Liver (tissue), 9 donors: Measurements from ENCODE around the gene PGA3. TPM values are rescaled to one million over a fixed set of nuclear protein-coding genes. Genes with fewer than 3 reads are reported as not detected.

Experiments used
- DNase-seq: peaks from one replicate; pipeline ENCODE4 v3.0.0-alpha.2; 2017; ENCODE audit warnings: low spot score
- H3K27ac ChIP-seq, 2 donors: one replicate each; pipeline ENCODE4 v1.7.0; 2013; ENCODE audit warnings: inconsistent platforms in 2 of 2, low read length in 2 of 2, control low read depth in 1 of 2, low read depth in 1 of 2, mild to moderate bottlenecking in 1 of 2
- H3K27me3 ChIP-seq, 4 donors: one replicate each; pipeline versions ENCODE4 v1.6.1 to v1.7.0; 2013; ENCODE audit warnings: low read length in 3 of 4, inconsistent platforms in 1 of 4, mild to moderate bottlenecking in 1 of 4, moderate library complexity in 1 of 4; ENCODE audit not compliant: control insufficient read depth in 4 of 4, insufficient read depth in 4 of 4
- H3K36me3 ChIP-seq, 4 donors: one replicate each; pipeline versions ENCODE4 v1.6.1 to v1.7.0; 2013; ENCODE audit warnings: low read length in 3 of 4, mild to moderate bottlenecking in 3 of 4, low read depth in 1 of 4, moderate library complexity in 1 of 4; ENCODE audit not compliant: control insufficient read depth in 4 of 4, insufficient read depth in 3 of 4
- H3K4me1 ChIP-seq, 4 donors: one replicate each; pipeline versions ENCODE4 v1.6.1 to v1.7.0; 2013; ENCODE audit warnings: low read length in 3 of 4, mild to moderate bottlenecking in 3 of 4, moderate library complexity in 1 of 4; ENCODE audit not compliant: control insufficient read depth in 4 of 4, insufficient read depth in 4 of 4
- H3K4me3 ChIP-seq, 3 donors: one replicate each; pipeline versions ENCODE4 v1.6.1 to v1.7.0; 2013; ENCODE audit warnings: low read length in 3 of 3, control low read depth in 1 of 3, low read depth in 1 of 3, mild to moderate bottlenecking in 1 of 3
- H3K9ac ChIP-seq, 2 donors: one replicate each; pipeline ENCODE4 v1.7.0; 2013; ENCODE audit warnings: low read length in 2 of 2, mild to moderate bottlenecking in 2 of 2, moderate library complexity in 2 of 2, control low read depth in 1 of 2, low read depth in 1 of 2
- H3K9me3 ChIP-seq, 4 donors: one replicate each; pipeline versions ENCODE4 v1.6.1 to v1.7.0; 2013; ENCODE audit warnings: low read length in 3 of 4; ENCODE audit not compliant: control insufficient read depth in 4 of 4
- CTCF ChIP-seq: fragments of 150-350 bp; IDR thresholded peaks from 2 replicates; pipeline ENCODE4 v1.5.1; 2017; ENCODE audit warnings: improper control_type of control experiment, low read depth, low read length; ENCODE audit not compliant: missing input control
- EGR1 ChIP-seq, 2 donors: IDR thresholded peaks; 2 replicates each; pipeline ENCODE4 v1.6.1; 2016 to 2018; ENCODE audit warnings: antibody characterized with exemption in 2 of 2, low read depth in 2 of 2
- FOXA1 ChIP-seq: IDR thresholded peaks from 2 replicates; pipeline ENCODE4 v1.6.1; 2016; ENCODE audit warnings: antibody characterized with exemption
- FOXA2 ChIP-seq: IDR thresholded peaks from 2 replicates; pipeline ENCODE4 v1.6.1; 2016; ENCODE audit warnings: antibody characterized with exemption
- GABPA ChIP-seq, 2 donors: IDR thresholded peaks in 1 of 2; conservative IDR thresholded peaks in 1 of 2; 2 replicates each; pipeline ENCODE4 v1.6.1; 2016; ENCODE audit warnings: antibody characterized with exemption in 2 of 2, mild to moderate bottlenecking in 1 of 2, moderate library complexity in 1 of 2
- HNF4A ChIP-seq, 2 donors: conservative IDR thresholded peaks; 2 replicates each; pipeline ENCODE4 v1.6.1; 2016; ENCODE audit warnings: antibody characterized with exemption in 2 of 2, mild to moderate bottlenecking in 2 of 2
- HNF4G ChIP-seq: IDR thresholded peaks from 2 replicates; pipeline ENCODE4 v1.6.1; 2016; ENCODE audit warnings: antibody characterized with exemption
- JUND ChIP-seq, 2 donors: IDR thresholded peaks; 2 replicates each; pipeline ENCODE4 v1.6.1; 2016; ENCODE audit warnings: antibody characterized with exemption in 2 of 2
- NR2F2 ChIP-seq: IDR thresholded peaks from 2 replicates; pipeline ENCODE4 v1.6.1; 2016; ENCODE audit warnings: antibody characterized with exemption
- RAD21 ChIP-seq, 2 donors: IDR thresholded peaks; 2 replicates each; pipeline ENCODE4 v1.6.1; 2016; ENCODE audit warnings: antibody characterized with exemption in 2 of 2, mild to moderate bottlenecking in 2 of 2
- RXRA ChIP-seq, 2 donors: IDR thresholded peaks; 2 replicates each; pipeline ENCODE4 v1.6.1; 2017 to 2018; ENCODE audit warnings: antibody characterized with exemption in 2 of 2, mild to moderate bottlenecking in 1 of 2
- SP1 ChIP-seq: IDR thresholded peaks from 2 replicates; pipeline ENCODE4 v1.6.1; 2018; ENCODE audit warnings: antibody characterized with exemption, mild to moderate bottlenecking
- TAF1 ChIP-seq: conservative IDR thresholded peaks from 2 replicates; pipeline ENCODE4 v1.6.1; 2016; ENCODE audit warnings: antibody characterized with exemption, mild to moderate bottlenecking
- YY1 ChIP-seq: IDR thresholded peaks from 2 replicates; pipeline ENCODE4 v1.6.1; 2016; ENCODE audit warnings: antibody characterized with exemption, mild to moderate bottlenecking
- WGBS: extraction: QIAGEN DNeasy Blood & Tissue Kit; methylation state at CpG from one replicate; pipeline ENCODE4 v1.1.7; 2013; 5-methylcytosine and 5-hydroxymethylcytosine counted together
- polyA plus RNA-seq, 2 donors: library from polyadenylated mRNA; stranded (reverse) in 1 of 2; unstranded in 1 of 2; fragments of 200-250 nt in 1 of 2; fragments of >200 nt in 1 of 2; fragmentation: Nextera tagmentation in 1 of 2; extraction: Ambion mirVana in 1 of 2; gene quantifications; one replicate each; pipeline versions ENCODE4 v1.2.1 to v1.2.3, GENCODE V29; 2013 to 2015
- total RNA-seq, 2 donors: library from RNA; depleted of rRNA; stranded (reverse); fragments of >200 nt; gene quantifications; one replicate each; pipeline ENCODE4 v1.2.3, GENCODE V29; 2014
- TF ChIP-seq, protein P1 (sequence below): IDR thresholded peaks from 2 replicates; pipeline ENCODE4 v1.6.1; 2016; ENCODE audit warnings: antibody characterized with exemption
- TF ChIP-seq, protein P2 (sequence below): IDR thresholded peaks from 2 replicates; pipeline ENCODE4 v1.6.1; 2016; ENCODE audit warnings: antibody characterized with exemption
- TF ChIP-seq, protein P3 (sequence below): IDR thresholded peaks from 2 replicates; pipeline ENCODE4 v1.6.1; 2016; ENCODE audit warnings: antibody characterized with exemption, mild to moderate bottlenecking
- TF ChIP-seq, protein P4 (sequence below): IDR thresholded peaks from 2 replicates; pipeline ENCODE4 v1.6.1; 2016; ENCODE audit warnings: antibody characterized with exemption
- donor health status: healthy.
- donor health status: healthy.
- donor health status: healthy.
- donor health status: healthy.
- donor health status: healthy.

PGA3 gene
- total and polyA plus RNA-seq, 4 donors = 0.25 to 0.56 (median 0.54) TPM; not detected in 1

GRCh38 chr11:61172888-61173287, 30.4 kb upstream of the PGA3 start (continued):
- no peak for TF ChIP-seq YY1
- no peak for TF ChIP-seq FOXA2
- no peak for TF ChIP-seq RXRA (IDR thresholded peaks at IDR 0.05)
- no peak for TF ChIP-seq GABPA (IDR thresholded peaks at IDR 0.05 in 1 of 2, conservative IDR thresholded peaks at IDR 0.05 in 1 of 2)

DNA sequence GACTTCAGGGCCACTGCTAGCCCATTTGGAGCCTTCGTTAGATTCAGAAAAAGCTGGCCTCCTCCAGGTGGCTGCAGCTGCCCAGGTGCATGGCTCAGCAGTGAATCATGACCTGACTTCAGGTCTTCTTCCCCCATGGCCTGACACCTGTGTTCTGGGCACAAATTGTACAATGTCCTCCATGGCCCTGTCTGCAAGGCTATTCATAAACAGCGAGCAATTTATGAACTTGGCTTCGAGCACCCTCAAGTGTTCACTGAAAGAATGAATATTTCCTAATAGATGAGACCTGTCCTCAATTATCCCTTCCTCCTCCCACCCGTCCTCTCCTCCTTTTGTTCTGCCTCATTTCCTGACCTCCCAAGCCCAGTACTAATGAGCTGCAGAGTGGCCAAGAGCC, 29.9 kb upstream of the PGA3 start:
- no peak for TF ChIP-seq FOXA1
- TF ChIP-seq NR2F2 = no peak
- TF ChIP-seq RXRA (IDR thresholded peaks at IDR 0.05) = no peak
- TF ChIP-seq, protein P1, sequence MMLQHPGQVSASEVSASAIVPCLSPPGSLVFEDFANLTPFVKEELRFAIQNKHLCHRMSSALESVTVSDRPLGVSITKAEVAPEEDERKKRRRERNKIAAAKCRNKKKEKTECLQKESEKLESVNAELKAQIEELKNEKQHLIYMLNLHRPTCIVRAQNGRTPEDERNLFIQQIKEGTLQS = no peak
- TF ChIP-seq, protein P2, sequence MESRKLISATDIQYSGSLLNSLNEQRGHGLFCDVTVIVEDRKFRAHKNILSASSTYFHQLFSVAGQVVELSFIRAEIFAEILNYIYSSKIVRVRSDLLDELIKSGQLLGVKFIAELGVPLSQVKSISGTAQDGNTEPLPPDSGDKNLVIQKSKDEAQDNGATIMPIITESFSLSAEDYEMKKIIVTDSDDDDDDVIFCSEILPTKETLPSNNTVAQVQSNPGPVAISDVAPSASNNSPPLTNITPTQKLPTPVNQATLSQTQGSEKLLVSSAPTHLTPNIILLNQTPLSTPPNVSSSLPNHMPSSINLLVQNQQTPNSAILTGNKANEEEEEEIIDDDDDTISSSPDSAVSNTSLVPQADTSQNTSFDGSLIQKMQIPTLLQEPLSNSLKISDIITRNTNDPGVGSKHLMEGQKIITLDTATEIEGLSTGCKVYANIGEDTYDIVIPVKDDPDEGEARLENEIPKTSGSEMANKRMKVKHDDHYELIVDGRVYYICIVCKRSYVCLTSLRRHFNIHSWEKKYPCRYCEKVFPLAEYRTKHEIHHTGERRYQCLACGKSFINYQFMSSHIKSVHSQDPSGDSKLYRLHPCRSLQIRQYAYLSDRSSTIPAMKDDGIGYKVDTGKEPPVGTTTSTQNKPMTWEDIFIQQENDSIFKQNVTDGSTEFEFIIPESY = no peak
- TF ChIP-seq YY1 = no peak
- TF ChIP-seq, protein P3, sequence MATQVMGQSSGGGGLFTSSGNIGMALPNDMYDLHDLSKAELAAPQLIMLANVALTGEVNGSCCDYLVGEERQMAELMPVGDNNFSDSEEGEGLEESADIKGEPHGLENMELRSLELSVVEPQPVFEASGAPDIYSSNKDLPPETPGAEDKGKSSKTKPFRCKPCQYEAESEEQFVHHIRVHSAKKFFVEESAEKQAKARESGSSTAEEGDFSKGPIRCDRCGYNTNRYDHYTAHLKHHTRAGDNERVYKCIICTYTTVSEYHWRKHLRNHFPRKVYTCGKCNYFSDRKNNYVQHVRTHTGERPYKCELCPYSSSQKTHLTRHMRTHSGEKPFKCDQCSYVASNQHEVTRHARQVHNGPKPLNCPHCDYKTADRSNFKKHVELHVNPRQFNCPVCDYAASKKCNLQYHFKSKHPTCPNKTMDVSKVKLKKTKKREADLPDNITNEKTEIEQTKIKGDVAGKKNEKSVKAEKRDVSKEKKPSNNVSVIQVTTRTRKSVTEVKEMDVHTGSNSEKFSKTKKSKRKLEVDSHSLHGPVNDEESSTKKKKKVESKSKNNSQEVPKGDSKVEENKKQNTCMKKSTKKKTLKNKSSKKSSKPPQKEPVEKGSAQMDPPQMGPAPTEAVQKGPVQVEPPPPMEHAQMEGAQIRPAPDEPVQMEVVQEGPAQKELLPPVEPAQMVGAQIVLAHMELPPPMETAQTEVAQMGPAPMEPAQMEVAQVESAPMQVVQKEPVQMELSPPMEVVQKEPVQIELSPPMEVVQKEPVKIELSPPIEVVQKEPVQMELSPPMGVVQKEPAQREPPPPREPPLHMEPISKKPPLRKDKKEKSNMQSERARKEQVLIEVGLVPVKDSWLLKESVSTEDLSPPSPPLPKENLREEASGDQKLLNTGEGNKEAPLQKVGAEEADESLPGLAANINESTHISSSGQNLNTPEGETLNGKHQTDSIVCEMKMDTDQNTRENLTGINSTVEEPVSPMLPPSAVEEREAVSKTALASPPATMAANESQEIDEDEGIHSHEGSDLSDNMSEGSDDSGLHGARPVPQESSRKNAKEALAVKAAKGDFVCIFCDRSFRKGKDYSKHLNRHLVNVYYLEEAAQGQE = no peak
- no peak for TF ChIP-seq CTCF
- TF ChIP-seq TAF1 = no peak
- TF ChIP-seq RAD21 (IDR thresholded peaks at IDR 0.05) = no peak
- TF ChIP-seq, protein P4, sequence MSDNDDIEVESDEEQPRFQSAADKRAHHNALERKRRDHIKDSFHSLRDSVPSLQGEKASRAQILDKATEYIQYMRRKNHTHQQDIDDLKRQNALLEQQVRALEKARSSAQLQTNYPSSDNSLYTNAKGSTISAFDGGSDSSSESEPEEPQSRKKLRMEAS = no peak
- TF ChIP-seq HNF4G = no peak
- no peak for TF ChIP-seq JUND (IDR thresholded peaks at IDR 0.05)
- no peak for TF ChIP-seq GABPA (IDR thresholded peaks at IDR 0.05 in 1 of 2, conservative IDR thresholded peaks at IDR 0.05 in 1 of 2)
- no peak for TF ChIP-seq FOXA2
- no peak for TF ChIP-seq EGR1 (IDR thresholded peaks at IDR 0.05; ENCODE audit: low read depth in 2 of 2)
- no peak for TF ChIP-seq SP1
- TF ChIP-seq HNF4A (conservative IDR thresholded peaks at IDR 0.05) = no peak
- H3K9ac ChIP-seq = no peak overlapping the region
- WGBS = 85% methylated on average over 4 of the region's 4 CpGs
- no peaks in the 10 kb centered on the region for H3K36me3 ChIP-seq
- H3K9me3 ChIP-seq = peaks cover 0 to 7% (median 0%) of the 10 kb centered on the region in 4 donors
- DNase-seq = no peak
- no peaks in the 10 kb centered on the region for H3K4me1 ChIP-seq
- H3K27me3 ChIP-seq = peaks cover 0 to 3% (median 0%) of the 10 kb centered on the region in 4 donors
- H3K4me3 ChIP-seq = no peak overlapping the region
- H3K27ac ChIP-seq = no peak overlapping the region
